NCI-H510A (cell line): ENCODE data around the gene SRGAP2.
"Not testable (repeated sequence)": the region's sequence is repeated elsewhere in the genome, so short reads cannot be mapped to it uniquely, and the experiment has no call there.

Experiments
- DNase-seq: peaks from one replicate; lab custom pipeline; 2025; lab: John Stamatoyannopoulos, UW

Gene SRGAP2

DNA sequence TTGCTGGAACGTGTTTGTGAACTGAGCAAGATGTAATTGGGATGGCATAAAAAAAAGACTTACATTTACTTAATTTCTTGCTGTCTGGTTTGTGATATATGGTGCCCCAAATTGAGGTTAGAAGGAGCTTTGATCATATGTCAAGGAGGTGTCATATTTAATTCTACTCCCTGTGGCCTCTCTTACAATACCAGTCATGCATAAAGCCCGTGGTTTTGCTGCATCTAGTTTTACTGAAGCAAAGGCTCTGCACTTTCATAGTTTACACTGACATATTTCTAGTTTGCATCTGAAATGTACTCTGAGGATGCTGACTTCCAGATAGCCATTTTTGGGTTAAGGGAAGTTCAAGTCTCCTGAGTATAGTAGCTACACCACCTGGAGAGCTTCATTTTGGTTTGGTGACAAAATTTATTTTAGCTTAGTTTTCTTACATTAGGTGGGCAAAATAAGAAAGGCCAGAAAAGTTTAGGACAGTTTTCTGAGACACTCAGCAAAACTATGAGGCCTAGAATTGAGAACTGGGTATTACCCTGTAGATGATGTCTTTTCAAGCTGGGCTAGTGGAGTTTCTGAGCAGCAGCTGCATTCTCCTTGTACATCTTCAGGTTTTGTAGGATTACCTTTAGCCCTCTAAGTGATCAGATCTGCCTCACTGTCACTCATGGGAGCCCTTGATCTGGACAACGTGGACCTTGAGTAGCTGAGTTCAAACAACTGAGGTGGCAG lies 47.8 kb downstream of the SRGAP2 start:
- DNase-seq: not testable (repeated sequence)

DNA sequence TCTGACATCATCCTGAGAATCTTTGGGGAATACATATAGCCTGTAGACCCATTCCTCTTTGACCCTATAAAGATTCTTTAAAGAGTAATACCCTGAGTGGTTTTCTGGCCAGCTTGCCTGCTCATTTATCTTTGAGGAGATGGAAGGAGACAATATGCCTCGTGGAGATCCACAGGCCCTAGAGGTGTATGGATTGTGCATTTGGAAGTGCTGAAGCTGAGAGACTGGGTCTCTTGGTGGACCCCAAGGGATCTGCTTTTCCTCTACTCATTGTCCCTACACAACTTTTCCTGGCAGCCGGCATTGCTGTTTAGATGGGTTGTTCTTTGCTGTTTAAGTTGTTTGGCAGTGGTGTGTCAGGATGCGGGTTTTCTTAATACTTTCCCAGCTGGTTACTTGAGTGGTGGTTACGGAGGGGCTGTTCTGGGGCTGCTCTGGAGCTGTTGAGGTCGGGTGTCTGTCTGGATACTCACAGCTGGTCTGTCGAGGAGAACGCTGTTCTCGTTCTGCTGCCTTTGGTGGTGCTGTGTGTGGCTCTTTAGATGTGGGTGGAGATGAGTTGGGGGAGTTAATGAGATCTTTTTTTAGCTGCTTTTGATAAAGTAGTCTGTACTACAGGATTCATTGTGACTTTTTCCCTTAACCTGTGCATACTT lies 49.5 kb downstream of the SRGAP2 start:
- not testable (repeated sequence) for DNase-seq
